SK-N-SH (cell line): Measurements from ENCODE around the gene CCDC9. TPM values are rescaled to one million over a fixed set of nuclear protein-coding genes. Genes with fewer than 3 reads are reported as not detected.

Experiments
- CTCF ChIA-PET: fragments of 300-600, 350-600 bp; formaldehyde crosslinking; extraction: SDS; loops from one replicate; lab custom pipeline; 2021; lab: Yijun Ruan, JAX
- POLR2A ChIA-PET: fragments of 350-600 bp; sonication (Branson Sonifier 250); formaldehyde crosslinking; extraction: SDS; loops from one replicate; lab custom pipeline; 2020; ENCODE audit warnings: antibody characterized with exemption, inconsistent platforms; lab: Yijun Ruan, JAX
- DNase-seq: peaks from one replicate; pipeline ENCODE4 v3.0.0; 2012
- H2AFZ ChIP-seq: fragments of 200-600 bp; sonication (generic); 2 replicates; pipeline ENCODE4 v1.8.1; 2016; ENCODE audit warnings: antibody characterized with exemption, mild to moderate bottlenecking, low read depth
- H3F3A ChIP-seq: fragments of 200-600 bp; sonication (generic); replicated peaks from 2 replicates; pipeline ENCODE3; 2016; ENCODE audit warnings: antibody characterized with exemption, mild to moderate bottlenecking; ENCODE audit not compliant: insufficient read depth
- H3K27ac ChIP-seq, 2 experiments: fragments of 200-500 bp in 1 of 2; fragments of 200-600 bp in 1 of 2; sonication (Bioruptor generic) in 1 of 2; sonication (generic), shearing (Covaris generic) in 1 of 2; 2 replicates each; pipeline versions ENCODE4 v1.5.1 to v1.6.1; 2014 to 2016; ENCODE audit warnings: low read depth in 2 of 2, inconsistent platforms in 1 of 2, low read length in 1 of 2, mild to moderate bottlenecking in 1 of 2, mixed read lengths in 1 of 2
- H3K27me3 ChIP-seq: fragments of 200-600 bp; sonication (generic), shearing (Covaris generic); 2 replicates; pipeline ENCODE4 v1.6.1; 2016; ENCODE audit warnings: mixed run types; ENCODE audit not compliant: insufficient read depth
- H3K36me3 ChIP-seq, 2 experiments: fragments of 200-500 bp in 1 of 2; fragments of 200-600 bp in 1 of 2; sonication (Bioruptor generic) in 1 of 2; sonication (generic) in 1 of 2; replicated peaks in 1 of 2; 2 replicates each; pipeline versions ENCODE3 to v1.5.1; 2014 to 2016; ENCODE audit warnings: low read length in 1 of 2, mild to moderate bottlenecking in 1 of 2; ENCODE audit not compliant: insufficient read depth in 2 of 2, control insufficient read depth in 1 of 2
- H3K4me1 ChIP-seq, 2 experiments: fragments of 200-500 bp in 1 of 2; fragments of 200-600 bp in 1 of 2; sonication (Bioruptor generic) in 1 of 2; sonication (generic), shearing (Covaris generic) in 1 of 2; 2 replicates each; pipeline versions ENCODE4 v1.5.1 to v1.6.1; 2014 to 2016; ENCODE audit warnings: low read depth in 1 of 2, low read length in 1 of 2, mixed run types in 1 of 2; ENCODE audit not compliant: insufficient read depth in 2 of 2, control insufficient read depth in 1 of 2
- H3K4me2 ChIP-seq: fragments of 200-600 bp; sonication (generic), shearing (Covaris generic); 2 replicates; pipeline ENCODE4 v1.6.1; 2017; ENCODE audit warnings: mixed run types
- H3K4me3 ChIP-seq, 2 experiments: fragments of 200-500 bp in 1 of 2; fragments of 200-600 bp in 1 of 2; sonication (Bioruptor generic) in 1 of 2; sonication (generic), shearing (Covaris generic) in 1 of 2; 2 replicates each; pipeline versions ENCODE4 v1.5.1 to v1.8.1; 2014 to 2016; ENCODE audit warnings: low read depth in 2 of 2, inconsistent platforms in 1 of 2, low read length in 1 of 2, mild to moderate bottlenecking in 1 of 2, mixed read lengths in 1 of 2, moderate library complexity in 1 of 2
- H3K79me2 ChIP-seq: fragments of 200-600 bp; sonication (generic); 2 replicates; pipeline ENCODE4 v1.8.1; 2017; ENCODE audit warnings: mild to moderate bottlenecking; ENCODE audit not compliant: insufficient read depth
- H3K9ac ChIP-seq: fragments of 200-600 bp; sonication (generic); 2 replicates; pipeline ENCODE4 v1.6.1; 2017; ENCODE audit warnings: mixed run types
- H3K9me2 ChIP-seq: fragments of 200-600 bp; sonication (generic); 2 replicates; pipeline ENCODE4 v1.6.1; 2017; ENCODE audit warnings: mixed run types
- H3K9me3 ChIP-seq: fragments of 200-600 bp; sonication (generic); 2 replicates; pipeline ENCODE4 v1.6.1; 2017; ENCODE audit warnings: mixed run types, mild to moderate bottlenecking, moderate library complexity
- H4K20me1 ChIP-seq: fragments of 200-600 bp; sonication (generic); 2 replicates; pipeline ENCODE4 v1.6.1; 2017; ENCODE audit warnings: mild to moderate bottlenecking, mixed run types; ENCODE audit not compliant: insufficient read depth
- ELF1 ChIP-seq: IDR thresholded peaks from 2 replicates; pipeline ENCODE4 v1.4.0; 2012
- EZH2phosphoT487 ChIP-seq: fragments of 200-600 bp; sonication (generic); IDR thresholded peaks from 2 replicates; pipeline ENCODE4 v1.6.1; 2017; ENCODE audit warnings: low read depth, mixed run types, mild to moderate bottlenecking, antibody characterized with exemption, moderate library complexity, borderline replicate concordance
- FOSL2 ChIP-seq: IDR thresholded peaks from 2 replicates; pipeline ENCODE4 v1.4.0; 2012; ENCODE audit warnings: low read depth, mild to moderate bottlenecking, moderate library complexity, borderline replicate concordance
- GATA2 ChIP-seq: sonication (generic); formaldehyde crosslinking; IDR thresholded peaks from 2 replicates; pipeline ENCODE4 v1.5.0; 2020; ENCODE audit warnings: mild to moderate bottlenecking, missing genetic modification reagents
- MXI1 ChIP-seq: IDR thresholded peaks from 2 replicates; pipeline ENCODE4 v1.6.1; 2012; ENCODE audit warnings: mild to moderate bottlenecking, low read depth, low read length, improper control_type of control experiment
- NFIC ChIP-seq: IDR thresholded peaks from 2 replicates; pipeline ENCODE4 v1.4.0; 2012; ENCODE audit warnings: borderline replicate concordance
- POLR2AphosphoS5 ChIP-seq: IDR thresholded peaks from 2 replicates; pipeline ENCODE4 v1.6.1; 2012; ENCODE audit warnings: low read depth, low read length
- RCOR1 ChIP-seq: fragments of 150-350 bp; IDR thresholded peaks from 2 replicates; pipeline ENCODE4 v1.6.1; 2017; ENCODE audit warnings: antibody characterized with exemption, low read length
- RFX5 ChIP-seq: IDR thresholded peaks from 2 replicates; pipeline ENCODE4 v1.6.1; 2012; ENCODE audit warnings: mild to moderate bottlenecking, improper control_type of control experiment, low read length
- RXRA ChIP-seq: IDR thresholded peaks from 2 replicates; pipeline ENCODE4 v1.4.0; 2012; ENCODE audit warnings: low read depth, mild to moderate bottlenecking, borderline replicate concordance
- SIN3A ChIP-seq: IDR thresholded peaks from 2 replicates; pipeline ENCODE4 v1.6.1; 2012; ENCODE audit warnings: low read depth, mild to moderate bottlenecking, low read length, moderate library complexity, borderline replicate concordance
- TAF1 ChIP-seq: IDR thresholded peaks from 2 replicates; pipeline ENCODE4 v1.6.1; 2012; ENCODE audit warnings: low read depth, mild to moderate bottlenecking, low read length, moderate library complexity, borderline replicate concordance
- WGBS: methylation state at CpG from one replicate; pipeline ENCODE4 v1.1.6; 2017; ENCODE audit warnings: low lambda C conversion rate; 5-methylcytosine and 5-hydroxymethylcytosine counted together
- polyA plus RNA-seq, 3 experiments: library from polyadenylated mRNA; depleted of rRNA; stranded (reverse); fragments of >200 nt; gene quantifications; 2 replicates each; pipeline ENCODE4 v1.2.3, GENCODE V29; 2012
- TF ChIP-seq, protein P1 (sequence below): IDR thresholded peaks from 2 replicates; pipeline ENCODE4 v1.4.0; 2012; ENCODE audit warnings: low read depth
- TF ChIP-seq, protein P2 (sequence below): IDR thresholded peaks from 2 replicates; pipeline ENCODE4 v1.4.0; 2012; ENCODE audit warnings: low read depth, borderline replicate concordance
- TF ChIP-seq, protein P3 (sequence below): IDR thresholded peaks from 2 replicates; pipeline ENCODE4 v1.6.1; 2012; ENCODE audit warnings: mild to moderate bottlenecking, low read depth, low read length, moderate library complexity

The CCDC9 gene
- polyA plus RNA-seq, 1 of the 3 experiments (the other 2 are of a cell fraction), result 12.4 TPM

DNA sequence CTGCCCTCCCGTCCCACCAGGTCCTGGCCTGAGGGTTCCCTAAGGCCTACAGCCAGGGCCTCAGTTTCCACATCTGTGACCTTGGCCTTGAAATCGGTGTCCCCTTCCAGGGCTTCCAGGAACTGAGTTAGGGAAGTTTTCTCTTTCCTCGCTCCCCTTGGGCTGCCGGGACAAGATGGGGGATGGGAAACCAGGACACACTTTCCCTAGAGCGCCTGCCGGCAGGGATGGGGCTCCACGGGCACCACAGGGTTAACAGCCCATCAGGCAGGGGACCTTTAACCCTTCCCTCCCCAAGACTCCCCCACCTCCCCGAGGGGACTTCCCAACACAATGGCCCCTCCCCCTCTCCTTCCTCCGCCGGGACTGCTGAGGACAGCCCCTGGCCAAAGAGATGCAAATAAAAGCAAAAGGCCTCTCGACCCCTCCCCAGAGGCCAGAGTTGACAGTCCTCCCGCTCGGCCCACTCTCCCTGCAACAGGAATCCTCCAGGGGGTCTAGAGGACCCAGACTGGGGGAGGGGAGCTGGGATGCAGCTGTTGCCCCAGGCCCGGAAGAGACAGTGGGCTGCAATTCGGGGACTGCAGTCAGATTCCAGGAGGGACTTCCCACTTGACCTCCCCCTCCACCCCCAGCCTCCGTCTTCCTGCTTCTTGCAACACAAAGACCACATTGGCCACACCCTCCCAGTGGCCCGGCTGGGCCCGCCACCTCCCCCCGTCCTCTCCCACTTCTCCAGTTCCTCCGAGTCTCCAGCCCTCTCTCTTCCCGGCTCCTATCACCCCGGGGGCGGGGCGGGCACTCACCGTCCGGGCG, 28.8 kb upstream of the CCDC9 start:
- H4K20me1 ChIP-seq, result peaks cover 37% of the 10 kb centered on the region
- 3% methylated on average over 17 of the region's 27 CpGs for WGBS
- H3K27ac ChIP-seq, result peak overlapping the region; percentile 90 to 92
- TF ChIP-seq GATA2 (CRISPR knock-in tag) (no peak), POLR2AphosphoS5 (peak; percentile 14; the same call in 1 of the 2 replicates), NFIC (no peak), RCOR1 (0 out of 2 replicates have a peak, but pooled peaks have one; percentile 36), TAF1 (peak; percentile 67; the same call in 1 of the 2 replicates), RXRA (no peak), SIN3A (0 out of 2 replicates have a peak, but pooled peaks have one; percentile 35), FOSL2 (no peak), ELF1 (peak; percentile 73)
- TF ChIP-seq, protein P1, sequence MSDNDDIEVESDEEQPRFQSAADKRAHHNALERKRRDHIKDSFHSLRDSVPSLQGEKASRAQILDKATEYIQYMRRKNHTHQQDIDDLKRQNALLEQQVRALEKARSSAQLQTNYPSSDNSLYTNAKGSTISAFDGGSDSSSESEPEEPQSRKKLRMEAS, result peak; percentile 38; the same call in 1 of the 2 replicates
- TF ChIP-seq, protein P2, sequence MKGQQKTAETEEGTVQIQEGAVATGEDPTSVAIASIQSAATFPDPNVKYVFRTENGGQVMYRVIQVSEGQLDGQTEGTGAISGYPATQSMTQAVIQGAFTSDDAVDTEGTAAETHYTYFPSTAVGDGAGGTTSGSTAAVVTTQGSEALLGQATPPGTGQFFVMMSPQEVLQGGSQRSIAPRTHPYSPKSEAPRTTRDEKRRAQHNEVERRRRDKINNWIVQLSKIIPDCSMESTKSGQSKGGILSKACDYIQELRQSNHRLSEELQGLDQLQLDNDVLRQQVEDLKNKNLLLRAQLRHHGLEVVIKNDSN, result 0 out of 2 replicates have a peak, but pooled peaks have one; percentile 2
- ChIA-PET CTCF (interaction anchor here (1.7 to 22.3 kb wide), 3 partner anchors 13 to 18 kb away, joined by 6 to 520 read pairs (median 69); no protein-coding TSS in a partner anchor), POLR2A (interaction anchor here (0.5 to 2.8 kb wide), 5 partner anchors 12 to 53 kb away, joined by 3 to 65 read pairs (median 8); no protein-coding TSS in a partner anchor)
- peaks cover 84% of the 10 kb centered on the region for H3K79me2 ChIP-seq
- peak overlapping the region; percentile 49 to 93 for H3K4me3 ChIP-seq
- peak; percentile 77 for DNase-seq
- H3K4me1 ChIP-seq, result peaks cover 27 to 37% of the 10 kb centered on the region in 2 experiments
- H3K4me2 ChIP-seq, result peak overlapping the region; percentile 96
- peaks cover 40% of the 10 kb centered on the region for H3F3A ChIP-seq
- H3K27me3 ChIP-seq, result no peaks in the 10 kb centered on the region
- H3K9me2 ChIP-seq, result no peaks in the 10 kb centered on the region
- peak overlapping the region; percentile 74 for H3K9ac ChIP-seq
- peaks cover 4% of the 10 kb centered on the region in 2 experiments for H3K36me3 ChIP-seq
- no peak overlapping the region for H2AFZ ChIP-seq
- H3K9me3 ChIP-seq, result no peaks in the 10 kb centered on the region

DNA sequence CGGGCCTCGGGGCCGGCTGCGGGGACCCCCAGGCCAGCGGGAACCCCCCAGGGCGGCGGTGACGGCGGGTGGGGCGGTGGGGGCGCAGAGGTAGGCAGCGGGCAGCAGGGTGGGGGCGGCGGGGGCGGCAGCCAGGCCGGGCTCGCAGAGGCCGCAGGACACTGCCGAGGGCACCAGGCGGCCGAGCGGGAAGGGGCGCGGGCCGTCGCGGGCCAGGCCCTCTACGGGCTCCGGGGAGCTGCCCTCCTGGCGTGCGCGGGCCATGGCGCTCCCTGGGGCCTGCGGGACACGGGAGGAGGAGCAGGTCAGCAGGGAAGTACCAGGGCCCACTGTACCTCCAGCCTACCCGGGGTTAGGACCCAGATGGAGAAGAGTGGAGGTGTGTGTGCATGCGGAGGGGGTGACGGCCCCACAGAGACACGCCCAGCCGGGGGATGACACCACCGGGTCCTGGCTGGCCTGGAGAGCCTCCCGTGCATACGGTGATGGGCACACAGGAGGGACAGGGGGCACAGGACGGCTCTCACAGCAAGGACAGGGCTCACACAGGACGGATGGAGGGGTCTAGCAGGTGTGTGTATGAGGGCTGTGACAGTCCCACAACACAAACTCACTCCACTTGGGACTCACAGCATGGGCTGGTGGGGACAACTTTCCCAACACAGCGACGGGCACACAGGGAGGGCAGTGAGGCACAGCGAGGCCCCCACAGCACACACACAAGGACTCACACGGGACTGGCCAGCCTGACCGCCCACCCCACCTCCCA, 28.0 kb upstream of the CCDC9 start:
- POLR2A ChIA-PET, result interaction anchor here (1.2 to 2.4 kb wide), 3 partner anchors 11 to 15 kb away, joined by 4 to 10 read pairs (median 8); no protein-coding TSS in a partner anchor
- peak overlapping the region; percentile 74; the same call in 1 of the 2 replicates for H3K9ac ChIP-seq
- peaks cover 27 to 37% of the 10 kb centered on the region in 2 experiments for H3K4me1 ChIP-seq
- peak overlapping the region; percentile 49 to 93 for H3K4me3 ChIP-seq
- peak; percentile 66 for DNase-seq
- peak overlapping the region; percentile 96 for H3K4me2 ChIP-seq
- no peaks in the 10 kb centered on the region for H3K27me3 ChIP-seq
- peaks cover 34% of the 10 kb centered on the region for H4K20me1 ChIP-seq
- H3K36me3 ChIP-seq, result peaks cover 4% of the 10 kb centered on the region in 2 experiments
- CTCF ChIA-PET, result interaction anchor here (22.3 kb wide), 1 partner anchor 17 kb away, joined by 520 read pairs; no protein-coding TSS in a partner anchor
- H3K9me2 ChIP-seq, result no peaks in the 10 kb centered on the region
- peaks cover 46% of the 10 kb centered on the region for H3F3A ChIP-seq
- no peaks in the 10 kb centered on the region for H3K9me3 ChIP-seq
- no peak for TF ChIP-seq RFX5
- TF ChIP-seq, protein P3, sequence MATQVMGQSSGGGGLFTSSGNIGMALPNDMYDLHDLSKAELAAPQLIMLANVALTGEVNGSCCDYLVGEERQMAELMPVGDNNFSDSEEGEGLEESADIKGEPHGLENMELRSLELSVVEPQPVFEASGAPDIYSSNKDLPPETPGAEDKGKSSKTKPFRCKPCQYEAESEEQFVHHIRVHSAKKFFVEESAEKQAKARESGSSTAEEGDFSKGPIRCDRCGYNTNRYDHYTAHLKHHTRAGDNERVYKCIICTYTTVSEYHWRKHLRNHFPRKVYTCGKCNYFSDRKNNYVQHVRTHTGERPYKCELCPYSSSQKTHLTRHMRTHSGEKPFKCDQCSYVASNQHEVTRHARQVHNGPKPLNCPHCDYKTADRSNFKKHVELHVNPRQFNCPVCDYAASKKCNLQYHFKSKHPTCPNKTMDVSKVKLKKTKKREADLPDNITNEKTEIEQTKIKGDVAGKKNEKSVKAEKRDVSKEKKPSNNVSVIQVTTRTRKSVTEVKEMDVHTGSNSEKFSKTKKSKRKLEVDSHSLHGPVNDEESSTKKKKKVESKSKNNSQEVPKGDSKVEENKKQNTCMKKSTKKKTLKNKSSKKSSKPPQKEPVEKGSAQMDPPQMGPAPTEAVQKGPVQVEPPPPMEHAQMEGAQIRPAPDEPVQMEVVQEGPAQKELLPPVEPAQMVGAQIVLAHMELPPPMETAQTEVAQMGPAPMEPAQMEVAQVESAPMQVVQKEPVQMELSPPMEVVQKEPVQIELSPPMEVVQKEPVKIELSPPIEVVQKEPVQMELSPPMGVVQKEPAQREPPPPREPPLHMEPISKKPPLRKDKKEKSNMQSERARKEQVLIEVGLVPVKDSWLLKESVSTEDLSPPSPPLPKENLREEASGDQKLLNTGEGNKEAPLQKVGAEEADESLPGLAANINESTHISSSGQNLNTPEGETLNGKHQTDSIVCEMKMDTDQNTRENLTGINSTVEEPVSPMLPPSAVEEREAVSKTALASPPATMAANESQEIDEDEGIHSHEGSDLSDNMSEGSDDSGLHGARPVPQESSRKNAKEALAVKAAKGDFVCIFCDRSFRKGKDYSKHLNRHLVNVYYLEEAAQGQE, result no peak
- TF ChIP-seq EZH2phosphoT487, result no peak
- TF ChIP-seq MXI1, result peak; percentile 55; the same call in 1 of the 2 replicates
- TF ChIP-seq, protein P1, result peak; percentile 38; the same call in 1 of the 2 replicates
- H3K27ac ChIP-seq, result peak overlapping the region; percentile 90 to 92
- WGBS, result no CpG with 5 or more reads among the region's 50 CpGs
- no peak overlapping the region for H2AFZ ChIP-seq
- peaks cover 77% of the 10 kb centered on the region for H3K79me2 ChIP-seq
